Right renal pelvis (tissue), 4 donors: ENCODE measurements around the gene MED13L. TPM values are rescaled to one million over a fixed set of nuclear protein-coding genes. Genes with fewer than 3 reads are reported as not detected.

ENCODE experiments used
- DNase-seq, 4 donors: peaks; one replicate each; pipeline ENCODE4 v3.0.0-alpha.2; 2013; ENCODE audit warnings: low read depth in 4 of 4, low spot score in 3 of 4, missing footprints in 1 of 4
- polyA plus RNA-seq, 4 donors: library from polyadenylated mRNA; unstranded; fragments of 120-200 nt; gene quantifications; one replicate each; pipeline ENCODE4 v1.2.1, GENCODE V29; 2013; ENCODE audit not compliant: insufficient read length in 4 of 4

MED13L gene
- polyA plus RNA-seq, 4 donors, result 71.0 to 86.6 (median 81.5) TPM

GRCh38 chr12:115960868-115961802 lies 316.4 kb downstream of the MED13L start:
- no peak for DNase-seq

GRCh38 chr12:115957686-115958290 lies 319.7 kb downstream of the MED13L start:
- no peak for DNase-seq

GRCh38 chr12:115956659-115957058 lies 320.8 kb downstream of the MED13L start:
- DNase-seq, result no peak

GRCh38 chr12:115956236-115956635 lies 321.3 kb downstream of the MED13L start:
- no peak for DNase-seq

- DNase-seq, result no peak
These were observed 324.0 kb downstream of the MED13L start for GRCh38 chr12:115953450-115953849.

- no peak for DNase-seq
These were observed 324.5 kb downstream of the MED13L start for GRCh38 chr12:115953031-115953430.

- no peak for DNase-seq
These were observed 326.5 kb downstream of the MED13L start for GRCh38 chr12:115950959-115951358.

- DNase-seq, result no peak
These were observed 327.8 kb downstream of the MED13L start for GRCh38 chr12:115949675-115950074.

GRCh38 chr12:115947696-115948062 lies 329.8 kb downstream of the MED13L start:
- DNase-seq, result no peak

GRCh38 chr12:115946867-115947695 lies 330.4 kb downstream of the MED13L start:
- no peak for DNase-seq

GRCh38 chr12:115946092-115946491 lies 331.4 kb downstream of the MED13L start:
- no peak for DNase-seq

- DNase-seq, result no peak
These were observed 332.0 kb downstream of the MED13L start for GRCh38 chr12:115945491-115945885.

- DNase-seq, result no peak
These were observed 332.5 kb downstream of the MED13L start for GRCh38 chr12:115944837-115945490.

- no peak for DNase-seq
These were observed 333.1 kb downstream of the MED13L start for GRCh38 chr12:115944392-115944742.

GRCh38 chr12:115943630-115944391 lies 333.7 kb downstream of the MED13L start:
- DNase-seq, result no peak

- DNase-seq, result no peak
These were observed 334.2 kb downstream of the MED13L start for GRCh38 chr12:115943310-115943629.

GRCh38 chr12:115942346-115942745 lies 335.1 kb downstream of the MED13L start:
- no peak for DNase-seq

- no peak for DNase-seq
These were observed 336.1 kb downstream of the MED13L start for GRCh38 chr12:115941362-115941761.

- DNase-seq, result no peak
These were observed 338.6 kb downstream of the MED13L start for GRCh38 chr12:115938794-115939377.
